Esophagus squamous epithelium (tissue), 5 donors: ENCODE measurements around the gene TUB. TPM values are rescaled to one million over a fixed set of nuclear protein-coding genes. Genes with fewer than 3 reads are reported as not detected.

ENCODE experiments used
- DNase-seq: peaks from one replicate; lab custom pipeline; 2025; lab: John Stamatoyannopoulos, UW
- H3K27ac ChIP-seq, 4 donors: fragments of 200-600 bp; sonication (generic); one replicate each; pipeline ENCODE4 v1.5.1; 2016 to 2019; ENCODE audit warnings: mild to moderate bottlenecking in 1 of 4
- H3K27me3 ChIP-seq, 4 donors: fragments of 200-600 bp; sonication (generic); 1 replicate in 3 of 4; 2 replicates in 1 of 4; pipeline versions ENCODE4 v1.5.1 to v1.6.0; 2017 to 2021; ENCODE audit warnings: antibody characterized with exemption in 1 of 4
- H3K36me3 ChIP-seq, 3 donors: fragments of 200-600 bp; sonication (generic); one replicate each; pipeline ENCODE4 v1.5.1; 2016 to 2019
- H3K4me1 ChIP-seq, 3 donors: fragments of 200-600 bp; sonication (generic); one replicate each; pipeline ENCODE4 v1.5.1; 2017 to 2019
- H3K4me3 ChIP-seq, 4 donors: fragments of 200-600 bp; sonication (generic); 1 replicate in 3 of 4; 2 replicates in 1 of 4; pipeline ENCODE4 v1.5.1; 2016 to 2019; ENCODE audit warnings: mild to moderate bottlenecking in 2 of 4, moderate library complexity in 1 of 4
- H3K9me3 ChIP-seq, 3 donors: fragments of 200-600 bp; sonication (generic); one replicate each; pipeline ENCODE4 v1.5.1; 2016 to 2019
- CTCF ChIP-seq, 6 experiments: fragments of 450-650 bp in 4 of 6; fragments of 200-600 bp in 2 of 6; sonication (generic) in 2 of 6; IDR thresholded peaks; one replicate each; pipeline ENCODE4 v1.5.1; 2016 to 2019; ENCODE audit warnings: antibody characterized with exemption in 6 of 6, mild to moderate bottlenecking in 4 of 6, moderate library complexity in 4 of 6
- POLR2A ChIP-seq, 4 donors: fragments of 450-650 bp; IDR thresholded peaks; one replicate each; pipeline ENCODE4 v1.6.1; 2017; ENCODE audit warnings: antibody characterized with exemption in 4 of 4, mild to moderate bottlenecking in 4 of 4, moderate library complexity in 3 of 4
- WGBS, 2 donors: methylation state at CpG; one replicate each; pipeline ENCODE4 v1.1.5; 2018; 5-methylcytosine and 5-hydroxymethylcytosine counted together
- intact Hi-C: fragments of 100-400 bp; cut with DNase I; formaldehyde crosslinking; loops from one replicate; pipeline ENCODE4 v1.15.0; 2022
- total RNA-seq, 4 donors: library from RNA; depleted of rRNA; stranded (reverse); fragments of >200 nt; gene quantifications; one replicate each; pipeline ENCODE4 v1.1.0, GENCODE V29; 2016
- donor health status: DM: yes; HTN: yes; CAD: no.

TUB gene
- total RNA-seq, 4 donors from 2014 or later = 1.7 to 6.1 (median 2.4) TPM

GRCh38 chr11:8097062-8097461 is 16.1 kb downstream of the TUB start:
- DNase-seq = no peak
- H3K27ac ChIP-seq = no peak overlapping the region
- H3K9me3 ChIP-seq = no peaks in the 10 kb centered on the region
- H3K36me3 ChIP-seq = peaks cover 0 to 36% (median 0%) of the 10 kb centered on the region in 3 donors
- no peak overlapping the region for H3K4me3 ChIP-seq
- TF ChIP-seq POLR2A (IDR thresholded peaks at IDR 0.05) = no peak
- no peak for TF ChIP-seq CTCF (IDR thresholded peaks at IDR 0.05)
- WGBS, 2 donors = 76 to 88% methylated on average over 2 to 6 of the region's 8 CpGs
- intact Hi-C loops = no loop called here
- H3K27me3 ChIP-seq = no peaks in the 10 kb centered on the region
- H3K4me1 ChIP-seq = peaks cover 0 to 18% (median 0%) of the 10 kb centered on the region in 3 donors

- DNase-seq = no peak
- WGBS, 2 donors = 86 to 90% methylated on average over 8 to 9 of the region's 9 CpGs
- H3K36me3 ChIP-seq = peaks cover 0 to 40% (median 0%) of the 10 kb centered on the region in 3 donors
Observed at GRCh38 chr11:8097468-8097867, 16.5 kb downstream of the TUB start.

GRCh38 chr11:8097926-8098325 is 16.9 kb downstream of the TUB start:
- H3K27ac ChIP-seq = no peak overlapping the region
- no peak overlapping the region for H3K4me3 ChIP-seq
- TF ChIP-seq POLR2A (IDR thresholded peaks at IDR 0.05) (no peak), CTCF (IDR thresholded peaks at IDR 0.05) (no peak)
- H3K9me3 ChIP-seq = no peaks in the 10 kb centered on the region
- H3K36me3 ChIP-seq = peaks cover 0 to 45% (median 0%) of the 10 kb centered on the region in 3 donors
- DNase-seq = no peak
- H3K4me1 ChIP-seq = peaks cover 0 to 11% (median 0%) of the 10 kb centered on the region in 3 donors
- H3K27me3 ChIP-seq = no peaks in the 10 kb centered on the region
- intact Hi-C loops = no loop called here
- WGBS, 2 donors = no CpG with 5 or more reads among the region's 2 CpGs

More at GRCh38 chr11:8097468-8097867, 16.5 kb downstream of the TUB start:
- Histone ChIP-seq H3K4me3 (no peak overlapping the region), H3K27ac (no peak overlapping the region), H3K27me3 (no peaks in the 10 kb centered on the region), H3K4me1 (peaks cover 0 to 15% (median 0%) of the 10 kb centered on the region in 3 donors), H3K9me3 (no peaks in the 10 kb centered on the region)
- intact Hi-C loops = no loop called here
- TF ChIP-seq POLR2A (IDR thresholded peaks at IDR 0.05) (no peak), CTCF (IDR thresholded peaks at IDR 0.05) (no peak)

- Histone ChIP-seq H3K36me3 (peaks cover 0 to 47% (median 0%) of the 10 kb centered on the region in 3 donors), H3K4me3 (no peak overlapping the region), H3K9me3 (no peaks in the 10 kb centered on the region), H3K27ac (no peak overlapping the region), H3K4me1 (peaks cover 0 to 10% (median 0%) of the 10 kb centered on the region in 3 donors), H3K27me3 (no peaks in the 10 kb centered on the region)
- intact Hi-C loops = no loop called here
- 43 to 80% methylated on average over 2 to 3 of the region's 4 CpGs for WGBS, 2 donors
- no peak for DNase-seq
- TF ChIP-seq CTCF (IDR thresholded peaks at IDR 0.05) = no peak
- TF ChIP-seq POLR2A (IDR thresholded peaks at IDR 0.05) = no peak
Observed at GRCh38 chr11:8098361-8098760, 17.4 kb downstream of the TUB start.

- H3K4me3 ChIP-seq = no peak overlapping the region
- 58 to 68% methylated on average over 5 to 6 of the region's 6 CpGs for WGBS, 2 donors
- no peaks in the 10 kb centered on the region for H3K9me3 ChIP-seq
- H3K36me3 ChIP-seq = peaks cover 0 to 50% (median 0%) of the 10 kb centered on the region in 3 donors
- no peaks in the 10 kb centered on the region for H3K27me3 ChIP-seq
- intact Hi-C loops = no loop called here
- TF ChIP-seq CTCF (IDR thresholded peaks at IDR 0.05) (no peak), POLR2A (IDR thresholded peaks at IDR 0.05) (no peak)
- no peak for DNase-seq
- no peak overlapping the region for H3K27ac ChIP-seq
- H3K4me1 ChIP-seq = peaks cover 0 to 10% (median 0%) of the 10 kb centered on the region in 3 donors
Observed at GRCh38 chr11:8098879-8099278, 17.9 kb downstream of the TUB start.
